Testis (tissue), 2 donors: Measurements from ENCODE around the gene SMLR1.

Source experiments
- CTCF ChIP-seq, 3 experiments: fragments of 450-650 bp in 2 of 3; fragments of 200-600 bp in 1 of 3; sonication (generic) in 1 of 3; IDR thresholded peaks; one replicate each; pipeline ENCODE4 v1.5.1; 2016 to 2019; ENCODE audit warnings: antibody characterized with exemption in 3 of 3, mild to moderate bottlenecking in 2 of 3, moderate library complexity in 1 of 3
- POLR2A ChIP-seq: fragments of 450-650 bp; IDR thresholded peaks from one replicate; pipeline ENCODE4 v1.6.1; 2017; ENCODE audit warnings: antibody characterized with exemption, mild to moderate bottlenecking, moderate library complexity

- TF ChIP-seq CTCF (IDR thresholded peaks at IDR 0.05) (no peak), POLR2A (no peak)
Measured at GRCh38 chr6:130837067-130837466, 9.9 kb downstream of the SMLR1 start.
